ENCODE data around the gene ZBTB16. TPM values are rescaled to one million over a fixed set of nuclear protein-coding genes. Genes with fewer than 3 reads are reported as not detected.

Gene ZBTB16
- total and polyA plus RNA-seq, 2 experiments from 2014 or later = 0.29 to 1.4 TPM

GRCh38 chr11:114058026-114058706 lies 1.3 kb upstream of the ZBTB16 start:
- TF ChIP-seq EZH2 (IDR thresholded peaks at IDR 0.05; ENCODE audit: low read depth, unreplicated experiment) = peak; percentile 68
- no peak for TF ChIP-seq ZNF331 (CRISPR knock-in tag; IDR thresholded peaks at IDR 0.05; ENCODE audit: low read depth)
- peak; percentile 61 for DNase-seq (ENCODE audit: low spot score)

GRCh38 chr11:114058871-114059277 lies 637 bp upstream of the ZBTB16 start:
- H3K79me2 ChIP-seq (replicated peaks; ENCODE audit: insufficient read depth) = no peaks in the 10 kb centered on the region
- no peaks in the 10 kb centered on the region for H3K36me3 ChIP-seq (ENCODE audit: insufficient read depth)
- Mint-ChIP-seq H3K9me3 (no peaks in the 10 kb centered on the region; the same call in 1 of the 3 replicates), H3K27me3 (ENCODE audit: insufficient read depth, low read depth, poor library complexity) (peaks cover 75% of the 10 kb centered on the region), H3K27ac (no peak overlapping the region), H3K4me3 (peak overlapping the region; percentile 74), H3K4me1 (peaks cover 23% of the 10 kb centered on the region), H3K36me3 (ENCODE audit: low read depth) (no peaks in the 10 kb centered on the region; the same call in 2 of the 3 replicates)
- DNase-seq (ENCODE audit: low spot score) (peak; percentile 57), ATAC-seq (no peak)
- no peak overlapping the region for H3K27ac ChIP-seq (ENCODE audit: low read depth)
- H3K4me2 ChIP-seq = peak overlapping the region; percentile 86
- H4K20me1 ChIP-seq (replicated peaks; ENCODE audit: insufficient read depth) = no peaks in the 10 kb centered on the region; the same call in 1 of the 2 replicates
- TF ChIP-seq ZNF462 (CRISPR knock-in tag; IDR thresholded peaks at IDR 0.05) (no peak), EZH2 (IDR thresholded peaks at IDR 0.05; ENCODE audit: low read depth, unreplicated experiment) (peak; percentile 85), STAT1 (IDR thresholded peaks at IDR 0.05; ENCODE audit: unreplicated experiment) (no peak), NANOG (IDR thresholded peaks at IDR 0.05; ENCODE audit: borderline replicate concordance) (no peak), ZNF114 (CRISPR knock-in tag; IDR thresholded peaks at IDR 0.05) (no peak), JUNB (IDR thresholded peaks at IDR 0.05; ENCODE audit: unreplicated experiment) (no peak), REST (IDR thresholded peaks at IDR 0.05; ENCODE audit: unreplicated experiment) (no peak), CTCF (conservative IDR thresholded peaks at IDR 0.05; ENCODE audit: low read depth in 2 of 2) (no peak)
- H3F3A ChIP-seq (replicated peaks; ENCODE audit: low read depth) = peaks cover 9% of the 10 kb centered on the region; the same call in 1 of the 2 replicates
- no peaks in the 10 kb centered on the region for H3K9me2 ChIP-seq (ENCODE audit: insufficient read depth)
- peaks cover 22% of the 10 kb centered on the region for H3K4me1 ChIP-seq (ENCODE audit: insufficient read depth)
- H3K27me3 ChIP-seq (ENCODE audit: insufficient read depth) = peaks cover 93% of the 10 kb centered on the region
- H3K4me3 ChIP-seq = peak overlapping the region; percentile 67
- H2AFZ ChIP-seq = peak overlapping the region; percentile 97

More at GRCh38 chr11:114058026-114058706, 1.3 kb upstream of the ZBTB16 start:
- peaks cover 9% of the 10 kb centered on the region; the same call in 1 of the 2 replicates for H3F3A ChIP-seq (replicated peaks; ENCODE audit: low read depth)
- Mint-ChIP-seq H3K36me3 (ENCODE audit: low read depth) (no peaks in the 10 kb centered on the region; the same call in 2 of the 3 replicates), H3K27me3 (ENCODE audit: insufficient read depth, low read depth, poor library complexity) (peaks cover 69% of the 10 kb centered on the region), H3K4me1 (peaks cover 23% of the 10 kb centered on the region), H3K27ac (no peak overlapping the region), H3K4me3 (peak overlapping the region; percentile 74), H3K9me3 (no peaks in the 10 kb centered on the region; the same call in 2 of the 3 replicates)
- no peaks in the 10 kb centered on the region for H3K9me2 ChIP-seq (ENCODE audit: insufficient read depth)
- H3K4me1 ChIP-seq (ENCODE audit: insufficient read depth) = peaks cover 22% of the 10 kb centered on the region
- H3K27me3 ChIP-seq (ENCODE audit: insufficient read depth) = peaks cover 86% of the 10 kb centered on the region
- no peaks in the 10 kb centered on the region for H3K79me2 ChIP-seq (replicated peaks; ENCODE audit: insufficient read depth)
- H3K36me3 ChIP-seq (ENCODE audit: insufficient read depth) = no peaks in the 10 kb centered on the region
- H3K27ac ChIP-seq (ENCODE audit: low read depth) = no peak overlapping the region
- peak overlapping the region; percentile 86 for H3K4me2 ChIP-seq
- ATAC-seq = peak; percentile 21
- H3K4me3 ChIP-seq = peak overlapping the region; percentile 67
- peak overlapping the region; percentile 97 for H2AFZ ChIP-seq
- no peaks in the 10 kb centered on the region; the same call in 1 of the 2 replicates for H4K20me1 ChIP-seq (replicated peaks; ENCODE audit: insufficient read depth)

All from GM23338 (cell line).